ENCODE results near the gene NDE1.
A peak's percentile ranks its signal among the peaks of the same experiment; 100 is the strongest.
"Not testable (repeated sequence)": the region's sequence is repeated elsewhere in the genome, so short reads cannot be mapped to it uniquely, and the experiment has no call there.

Gene NDE1, protein sequence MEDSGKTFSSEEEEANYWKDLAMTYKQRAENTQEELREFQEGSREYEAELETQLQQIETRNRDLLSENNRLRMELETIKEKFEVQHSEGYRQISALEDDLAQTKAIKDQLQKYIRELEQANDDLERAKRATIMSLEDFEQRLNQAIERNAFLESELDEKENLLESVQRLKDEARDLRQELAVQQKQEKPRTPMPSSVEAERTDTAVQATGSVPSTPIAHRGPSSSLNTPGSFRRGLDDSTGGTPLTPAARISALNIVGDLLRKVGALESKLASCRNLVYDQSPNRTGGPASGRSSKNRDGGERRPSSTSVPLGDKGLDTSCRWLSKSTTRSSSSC

DNA sequence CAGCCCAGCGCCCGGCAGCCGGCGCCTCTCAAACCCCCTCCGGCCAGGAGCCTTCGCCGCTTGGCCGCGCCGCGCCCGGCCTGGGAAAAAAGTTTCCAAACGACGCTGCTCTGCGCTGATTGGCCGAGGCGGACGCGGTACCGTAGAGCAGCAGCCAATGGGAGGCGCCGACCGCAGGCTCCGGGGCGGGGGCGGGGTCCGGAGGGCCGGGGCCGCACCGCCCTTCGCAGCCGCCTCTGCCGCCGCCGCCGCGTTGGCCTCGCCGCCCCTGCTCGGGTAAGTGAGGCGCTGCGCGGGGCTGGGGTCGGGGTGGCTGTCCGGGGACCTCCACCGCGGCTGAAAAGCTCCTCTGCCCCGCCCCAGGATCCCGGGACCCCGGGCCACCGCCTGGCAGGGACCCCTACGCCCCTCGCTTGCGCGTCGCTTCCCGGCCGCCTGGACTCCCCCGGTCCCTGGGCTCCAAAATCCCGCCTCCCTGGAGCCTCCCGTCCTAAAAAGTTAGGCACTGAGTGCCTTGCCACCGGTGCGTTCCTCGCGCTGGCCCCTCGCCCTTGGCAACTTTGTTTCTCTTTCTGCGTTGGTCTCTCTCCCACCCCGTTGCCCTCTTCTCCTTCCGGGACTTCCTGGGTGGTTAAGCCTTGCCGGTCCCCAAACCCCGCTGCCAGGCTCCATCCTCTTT is at the start of gene NDE1:
Gene NDE1 (plus strand): TSS at position 227 of the 679 bp plus-strand sequence. CDS start 14,534 bp downstream, outside the sequence.
- peak; percentile 68 to 83 for DNase-seq (ENCODE audit: low read depth in 1 of 2, low spot score in 1 of 2)

- no peak for DNase-seq (ENCODE audit: low read depth in 1 of 2, low spot score in 1 of 2)
Measured at GRCh38 chr16:15601212-15601879, 48.7 kb upstream of the NDE1 start.

DNA sequence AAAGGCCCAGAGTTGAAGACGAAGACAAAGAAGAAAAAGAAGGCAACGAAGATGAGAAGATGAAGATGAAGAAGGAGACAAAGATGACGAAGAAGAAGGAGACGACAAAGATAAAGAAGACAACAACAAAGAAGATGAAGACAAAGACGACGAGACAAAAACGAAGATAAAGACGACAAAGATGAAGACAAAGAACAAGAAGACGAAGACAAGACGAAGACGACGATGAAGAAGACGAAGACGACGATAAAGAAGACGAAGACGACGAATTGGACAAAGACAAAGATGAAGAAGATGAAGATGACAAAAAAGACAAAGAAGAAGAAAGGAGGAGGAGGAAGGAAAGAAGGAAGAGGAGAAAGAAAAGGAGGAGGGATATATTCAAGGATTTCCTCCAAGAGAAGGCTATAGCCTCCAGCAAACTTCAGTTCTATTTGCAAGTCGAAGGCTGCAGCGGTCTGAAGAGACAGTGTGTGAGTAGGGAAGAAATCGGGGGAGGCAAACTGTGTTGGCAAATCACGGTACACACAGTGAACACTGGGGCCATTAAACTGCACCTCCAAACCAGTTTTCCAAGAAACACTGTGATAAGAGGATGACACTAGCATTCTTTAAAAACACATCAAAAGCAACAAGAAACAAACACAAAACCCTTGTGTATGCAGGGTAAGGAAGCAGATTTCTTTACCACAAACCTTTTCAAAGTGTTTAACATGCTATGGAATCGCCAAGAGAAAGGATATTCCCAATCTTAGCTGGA is 47.6 kb upstream of the NDE1 start:
- no peak for DNase-seq (ENCODE audit: low read depth in 1 of 2, low spot score in 1 of 2)

GRCh38 chr16:15604460-15605440 is 45.3 kb upstream of the NDE1 start:
- no peak for DNase-seq (ENCODE audit: low read depth in 1 of 2, low spot score in 1 of 2)

DNA sequence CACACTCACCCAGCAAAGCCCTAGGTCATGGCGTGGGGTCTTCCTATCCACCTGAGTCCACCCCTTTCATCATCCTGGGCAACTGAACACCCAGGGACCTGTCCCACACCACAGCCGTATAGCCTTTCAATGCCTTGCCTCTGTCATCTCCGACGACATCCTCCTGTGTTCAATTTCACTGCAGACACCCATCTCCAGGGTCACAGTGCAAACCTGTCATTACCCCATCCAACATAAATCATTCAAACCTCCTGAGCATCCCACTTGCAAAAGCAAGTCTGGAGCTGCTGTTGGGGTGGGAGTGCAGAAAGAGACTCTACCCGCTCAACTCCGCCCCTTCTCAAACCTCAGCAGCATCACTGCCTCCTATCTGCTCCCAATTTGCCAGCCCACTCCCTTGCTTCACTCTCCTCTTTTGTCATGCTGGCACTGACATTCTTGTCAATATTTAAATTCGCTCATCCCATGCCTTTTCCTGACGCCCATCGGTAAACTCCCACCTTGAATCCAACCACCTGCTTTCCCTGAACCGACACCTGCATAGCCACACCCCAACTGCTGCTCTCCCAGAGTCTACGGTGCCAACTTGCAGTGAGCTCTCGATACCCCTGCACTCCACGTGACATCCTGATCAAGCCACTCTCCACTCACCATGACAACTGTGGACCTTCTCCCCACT is 44.1 kb upstream of the NDE1 start:
- no peak for DNase-seq (ENCODE audit: low read depth in 1 of 2, low spot score in 1 of 2)

- DNase-seq (ENCODE audit: low read depth in 1 of 2, low spot score in 1 of 2), result no peak
Measured at GRCh38 chr16:15606518-15607220, 43.4 kb upstream of the NDE1 start.

DNA sequence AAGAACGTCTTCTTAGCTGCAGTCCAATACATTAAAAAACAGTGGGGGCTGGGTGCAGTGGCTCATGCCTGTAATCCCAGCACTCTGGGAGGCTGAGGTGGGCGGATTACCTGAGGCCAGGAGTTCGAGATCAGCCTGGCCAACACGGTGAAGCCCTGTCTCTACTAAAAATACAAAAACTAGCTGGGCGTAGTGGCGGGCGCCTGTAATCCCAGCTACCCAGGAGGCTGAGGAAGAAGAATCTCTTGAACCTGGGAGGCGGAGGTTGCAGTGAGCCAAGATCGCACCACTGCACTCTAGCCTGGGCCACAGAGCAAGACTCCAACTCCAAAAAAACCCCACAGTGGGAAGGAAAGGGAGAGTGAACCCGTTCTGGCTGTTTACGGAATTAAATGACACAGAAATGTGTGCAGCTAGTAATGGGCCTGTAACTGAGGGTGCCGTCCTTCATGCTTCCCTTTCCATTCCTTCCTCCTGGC is 42.8 kb upstream of the NDE1 start:
- DNase-seq (ENCODE audit: low read depth in 1 of 2, low spot score in 1 of 2), result not testable (repeated sequence)

DNA sequence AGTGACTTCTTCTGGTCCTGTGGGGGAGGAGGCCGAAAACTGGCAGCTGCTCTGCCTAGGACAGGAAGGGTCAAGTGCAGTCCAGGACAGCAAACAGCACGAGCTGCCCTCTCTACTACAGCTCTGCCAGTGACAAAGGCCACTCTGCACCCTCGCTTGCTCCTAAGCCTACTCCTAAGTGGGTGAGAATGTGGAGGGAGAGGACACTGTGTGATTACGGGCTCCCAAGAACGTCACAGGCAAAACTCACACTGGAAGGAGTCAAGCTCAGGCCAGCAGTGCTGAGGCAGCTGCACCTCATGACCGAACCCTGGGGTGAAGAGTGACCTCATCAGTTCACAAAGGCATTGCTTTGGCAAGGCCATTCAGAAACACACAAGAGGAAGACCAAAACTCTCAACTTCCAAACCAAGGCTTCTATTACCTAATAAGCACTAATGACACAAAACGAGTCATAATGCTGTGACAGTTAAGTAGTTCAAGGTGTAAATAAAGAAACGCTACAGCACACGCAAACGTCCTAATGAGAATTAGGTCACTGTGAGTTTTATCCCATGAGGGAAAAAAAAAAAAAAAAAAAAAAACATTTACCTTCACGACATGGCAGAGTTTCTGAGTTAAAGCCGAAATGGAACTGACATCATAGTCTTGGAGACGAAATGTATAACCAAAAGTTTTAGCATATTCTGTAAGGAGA is 42.2 kb upstream of the NDE1 start:
- no peak for DNase-seq (ENCODE audit: low read depth in 1 of 2, low spot score in 1 of 2)

DNA sequence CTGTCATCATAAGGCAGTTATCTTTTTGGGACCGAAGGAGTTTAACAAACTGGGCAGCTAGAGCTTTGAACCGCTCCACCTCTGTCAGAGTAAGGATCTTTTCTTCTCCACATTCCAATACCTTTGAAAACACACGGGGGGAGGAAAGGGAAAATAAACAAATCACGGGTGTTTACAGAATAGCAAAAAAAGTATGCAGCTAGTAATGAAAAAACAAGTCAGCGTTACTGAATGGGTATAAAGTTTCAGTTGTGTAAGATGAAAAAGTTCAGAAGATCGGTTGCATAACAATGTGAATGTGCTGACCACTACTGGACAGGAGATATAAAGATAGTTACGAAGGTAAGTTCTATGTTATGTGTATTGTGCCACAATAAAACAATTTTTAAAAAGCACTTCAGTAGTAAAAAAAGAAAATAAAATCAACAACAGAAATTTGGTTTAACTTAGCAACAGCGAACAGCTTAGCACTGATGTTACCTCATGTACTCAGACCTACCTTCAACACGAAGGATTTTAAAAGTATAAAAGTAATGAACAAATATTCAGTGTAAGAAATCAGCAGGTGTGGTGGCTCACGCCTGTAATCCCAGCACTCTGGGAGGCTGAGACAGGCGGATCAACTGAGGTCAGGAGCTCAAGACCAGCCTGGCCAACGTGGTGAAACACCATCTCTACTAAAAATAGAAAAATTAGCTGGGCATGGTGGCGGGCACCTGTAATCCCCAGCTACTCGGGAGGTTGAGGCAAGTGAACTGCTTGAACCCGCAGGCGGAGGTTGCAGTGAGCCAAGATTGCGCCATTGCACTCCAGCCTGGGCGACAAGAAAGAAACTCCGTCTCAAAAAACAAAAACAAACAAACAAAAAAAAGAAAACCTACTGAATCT is 41.4 kb upstream of the NDE1 start:
- no peak for DNase-seq (ENCODE audit: low read depth in 1 of 2, low spot score in 1 of 2)

GRCh38 chr16:15609286-15609649 is 40.8 kb upstream of the NDE1 start:
- no peak for DNase-seq (ENCODE audit: low read depth in 1 of 2, low spot score in 1 of 2)

- DNase-seq (ENCODE audit: low read depth in 1 of 2, low spot score in 1 of 2), result no peak
Measured at GRCh38 chr16:15610369-15610871, 39.6 kb upstream of the NDE1 start.

DNA sequence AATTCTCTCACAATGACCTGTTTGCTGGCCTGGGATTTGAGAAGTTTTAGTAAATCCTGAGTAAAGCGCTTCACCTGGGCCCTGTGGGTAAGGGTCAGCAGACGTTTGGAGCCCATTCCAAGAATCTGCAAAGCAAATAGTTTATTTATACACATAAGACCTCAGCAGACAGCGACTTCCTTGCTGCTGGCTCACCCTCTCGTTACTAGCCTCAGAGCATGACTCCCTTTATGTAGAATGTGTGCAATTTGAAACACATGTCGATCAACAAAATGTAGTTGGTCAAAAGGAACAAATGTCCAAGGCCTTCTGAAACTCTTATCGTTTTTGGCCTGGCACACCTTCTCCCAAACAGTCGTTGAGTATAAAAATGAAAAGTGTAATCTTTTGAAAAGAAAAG is 38.4 kb upstream of the NDE1 start:
- DNase-seq (ENCODE audit: low read depth in 1 of 2, low spot score in 1 of 2), result no peak

GRCh38 chr16:15613676-15614075 is 36.4 kb upstream of the NDE1 start:
- DNase-seq (ENCODE audit: low read depth in 1 of 2, low spot score in 1 of 2), result no peak

DNA sequence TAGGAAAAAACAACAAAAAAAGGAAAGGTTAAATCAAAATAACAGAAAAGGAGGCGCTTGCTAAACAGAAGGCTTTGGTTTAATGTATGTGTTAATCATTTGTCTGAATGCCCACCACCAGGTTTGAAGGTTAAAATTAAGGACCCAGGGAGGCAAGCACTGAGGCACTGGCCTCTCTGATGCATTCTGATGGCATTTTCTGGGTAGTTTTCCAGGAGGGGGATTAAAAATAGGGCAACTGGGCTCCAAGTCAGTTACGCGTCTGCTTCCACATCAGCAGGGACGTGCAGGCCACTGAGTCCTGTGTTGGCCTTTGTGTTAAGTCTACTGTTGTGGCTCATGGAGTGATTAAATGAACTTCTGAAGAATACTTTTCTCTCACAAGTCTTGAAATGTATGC is 34.0 kb upstream of the NDE1 start:
- DNase-seq (ENCODE audit: low read depth in 1 of 2, low spot score in 1 of 2), result no peak

- no peak for DNase-seq (ENCODE audit: low read depth in 1 of 2, low spot score in 1 of 2)
Measured at GRCh38 chr16:15616475-15617165, 33.4 kb upstream of the NDE1 start.

GRCh38 chr16:15617901-15618300 is 32.1 kb upstream of the NDE1 start:
- DNase-seq (ENCODE audit: low read depth in 1 of 2, low spot score in 1 of 2), result no peak

GRCh38 chr16:15618392-15618791 is 31.7 kb upstream of the NDE1 start:
- DNase-seq (ENCODE audit: low read depth in 1 of 2, low spot score in 1 of 2), result no peak
